Measurements from ENCODE around the gene NDC1.

Gene NDC1

DNA sequence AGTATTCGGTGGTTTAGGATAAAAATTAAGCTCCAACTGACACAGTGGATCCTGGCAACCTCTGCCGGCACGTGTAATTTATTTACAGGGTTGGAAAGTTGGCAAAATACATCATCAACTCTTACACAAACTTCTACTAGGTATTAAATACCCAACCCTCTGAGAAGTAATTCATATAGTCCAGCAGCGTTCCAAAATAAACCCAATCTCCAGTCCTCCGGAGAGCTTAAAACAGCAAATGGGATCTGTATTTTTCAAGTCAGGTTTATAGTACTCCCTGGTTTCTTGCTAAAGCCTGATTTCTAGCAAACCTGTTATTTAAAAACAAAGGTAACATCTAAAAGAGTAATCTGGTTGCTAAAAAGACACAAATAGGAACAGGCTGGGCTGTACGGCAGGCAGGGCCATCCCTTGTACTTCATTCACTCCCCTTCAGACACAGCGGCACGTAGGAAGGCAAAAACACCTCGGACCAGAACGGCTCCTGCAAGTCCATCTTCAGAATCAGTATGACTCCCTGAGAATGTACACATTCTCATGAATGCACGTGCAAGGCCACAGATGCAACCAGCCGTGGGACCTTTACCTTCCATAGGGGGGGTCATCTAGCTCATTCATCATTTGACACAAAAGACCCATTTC, 107.8 kb downstream of the NDC1 start:
- no peak for DNase-seq

DNA sequence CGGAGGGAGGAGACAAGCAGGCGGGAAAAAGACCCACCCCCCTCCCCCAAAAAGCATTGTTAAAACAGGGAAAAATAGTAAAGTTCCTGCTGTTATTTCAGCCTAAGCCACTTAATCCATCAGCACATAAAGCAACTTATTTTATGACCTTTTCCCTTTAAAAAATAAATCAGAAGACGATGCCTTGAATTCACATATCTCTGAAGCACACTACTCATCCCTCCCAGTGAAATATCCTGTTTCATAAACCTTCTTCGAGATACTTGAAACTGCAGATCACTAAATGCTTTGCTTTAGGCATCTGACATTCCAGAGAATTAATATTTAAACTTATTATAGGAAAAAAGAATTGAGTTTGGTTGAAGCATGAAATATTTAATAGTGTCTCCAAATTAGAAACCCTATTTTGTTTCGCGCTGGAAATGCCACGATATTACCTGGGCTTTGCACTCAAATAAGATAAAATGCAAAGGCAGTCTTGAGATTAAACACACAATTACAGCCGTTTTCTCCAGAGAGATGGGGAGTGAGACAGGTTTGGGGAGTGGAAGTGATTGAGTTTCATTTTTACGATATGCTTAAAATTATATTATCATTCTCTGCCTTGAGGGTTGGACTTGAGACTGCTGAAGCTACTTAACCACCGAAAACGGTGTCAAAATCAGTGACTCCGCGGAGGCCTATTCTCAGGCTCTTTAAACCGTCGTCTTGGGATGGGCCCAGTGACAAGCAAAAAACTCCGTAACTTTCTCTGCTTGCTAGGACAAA, 108.5 kb downstream of the NDC1 start:
- DNase-seq: no peak

DNA sequence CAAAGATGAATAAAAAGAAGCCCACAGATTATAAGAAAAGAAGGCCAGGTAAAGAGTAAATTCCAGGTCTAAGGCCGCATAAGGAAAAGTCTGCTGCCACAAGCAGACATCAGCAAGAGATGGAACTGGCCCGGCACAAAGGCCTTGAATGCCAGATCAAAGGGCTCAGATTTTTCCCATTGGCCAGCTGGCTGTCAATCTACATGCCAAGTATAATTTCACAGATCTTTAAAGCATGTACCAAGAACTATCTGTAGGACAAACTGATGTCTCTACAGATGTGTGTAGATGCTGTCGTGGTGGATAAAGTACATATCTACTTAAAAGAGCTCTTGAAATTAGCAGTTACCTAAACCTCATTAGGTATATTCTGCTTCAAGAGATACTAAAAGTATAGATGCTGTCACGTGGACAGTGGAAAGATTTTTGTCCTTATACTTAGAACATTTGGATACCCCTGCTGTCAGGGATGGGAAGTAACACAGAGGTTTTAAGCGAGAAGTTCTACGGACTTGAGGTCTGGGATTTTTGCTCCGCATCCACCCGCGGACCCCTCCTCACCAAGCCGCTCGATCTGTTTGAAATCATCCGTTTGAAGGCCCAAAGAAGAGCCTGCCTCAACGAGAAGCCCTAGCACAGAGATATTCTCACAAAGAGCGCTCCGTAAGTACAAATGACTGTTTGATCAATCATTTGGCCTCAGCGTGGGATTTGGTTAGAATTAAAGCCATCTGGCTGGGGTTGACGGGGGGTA, 109.2 kb downstream of the NDC1 start:
- no peak for DNase-seq

DNA sequence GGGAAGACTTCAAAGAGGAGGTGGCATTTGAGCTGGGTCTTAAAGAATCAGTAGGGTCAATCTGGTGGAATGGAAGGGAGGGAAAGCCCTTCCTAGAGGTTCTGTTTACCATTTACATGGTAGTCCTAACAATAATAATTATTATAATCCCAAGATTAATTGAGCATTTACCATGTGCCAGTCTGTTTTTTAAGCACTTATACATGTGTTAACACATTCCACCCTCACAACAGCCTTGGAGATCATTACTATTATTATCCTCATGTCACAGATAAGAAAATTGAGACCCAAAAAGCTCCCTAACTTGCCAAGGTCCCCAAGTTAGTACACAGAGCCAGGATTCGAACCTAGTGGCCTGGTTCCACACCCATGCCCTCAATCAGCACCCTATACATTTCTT, 109.9 kb downstream of the NDC1 start:
- DNase-seq: no peak

DNA sequence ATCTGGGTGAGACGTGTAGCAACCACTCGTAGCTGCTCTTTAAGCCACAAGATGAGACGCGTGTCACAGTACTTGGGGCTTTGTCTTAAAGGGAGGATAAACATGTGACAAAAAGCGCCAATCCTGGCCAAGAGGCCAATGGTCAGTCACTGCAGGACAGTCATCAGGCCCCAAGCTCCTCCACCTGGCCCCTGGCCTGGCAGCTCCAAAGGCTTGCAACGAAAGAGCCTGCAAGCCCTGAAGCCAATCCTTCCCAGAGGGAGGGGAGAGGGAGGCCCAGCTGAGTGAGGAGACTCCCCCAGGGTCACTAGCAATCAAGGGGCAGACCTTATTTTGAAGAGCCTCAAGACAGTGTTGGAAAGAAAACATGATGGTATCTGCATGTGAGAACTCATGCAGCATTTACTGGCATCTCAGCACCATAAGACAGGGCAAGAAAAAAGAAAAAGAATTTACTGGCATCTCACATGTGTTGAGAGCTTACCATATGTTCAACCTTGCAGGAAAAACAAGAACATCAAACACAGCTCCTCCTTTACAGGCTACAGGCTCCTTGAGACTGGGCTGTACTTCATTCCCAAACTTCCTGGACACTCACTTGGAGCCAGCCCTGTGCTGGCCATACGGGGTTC, 110.5 kb downstream of the NDC1 start:
- DNase-seq: no peak

DNA sequence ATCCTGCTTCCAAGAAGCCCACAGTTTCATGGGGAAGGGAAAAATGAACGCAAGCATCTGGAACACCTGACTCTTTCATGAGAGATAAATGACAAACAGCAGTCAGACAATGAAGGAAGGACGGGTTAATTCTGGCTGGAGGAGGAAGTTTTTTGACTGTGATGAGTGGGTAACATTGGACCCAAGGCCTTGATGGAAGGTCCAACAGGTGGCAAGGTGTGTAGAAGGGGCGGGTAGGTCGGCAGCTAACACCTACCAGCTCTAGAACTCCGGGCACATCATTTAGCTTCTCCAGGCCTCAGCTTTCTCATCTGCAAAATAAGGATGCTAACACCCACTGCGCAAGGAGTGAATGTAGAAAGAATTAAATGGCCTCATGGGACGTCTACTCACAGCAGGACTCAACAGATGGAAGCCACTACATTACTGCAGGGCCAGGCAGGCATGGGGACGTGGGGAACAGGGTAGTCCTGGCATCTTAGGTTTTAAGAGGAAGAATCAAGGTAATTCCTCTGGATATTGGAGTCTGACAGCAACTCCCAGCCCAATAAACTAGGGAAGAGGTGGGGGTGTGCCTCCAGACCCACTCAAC, 112.0 kb downstream of the NDC1 start:
- DNase-seq: no peak

DNA sequence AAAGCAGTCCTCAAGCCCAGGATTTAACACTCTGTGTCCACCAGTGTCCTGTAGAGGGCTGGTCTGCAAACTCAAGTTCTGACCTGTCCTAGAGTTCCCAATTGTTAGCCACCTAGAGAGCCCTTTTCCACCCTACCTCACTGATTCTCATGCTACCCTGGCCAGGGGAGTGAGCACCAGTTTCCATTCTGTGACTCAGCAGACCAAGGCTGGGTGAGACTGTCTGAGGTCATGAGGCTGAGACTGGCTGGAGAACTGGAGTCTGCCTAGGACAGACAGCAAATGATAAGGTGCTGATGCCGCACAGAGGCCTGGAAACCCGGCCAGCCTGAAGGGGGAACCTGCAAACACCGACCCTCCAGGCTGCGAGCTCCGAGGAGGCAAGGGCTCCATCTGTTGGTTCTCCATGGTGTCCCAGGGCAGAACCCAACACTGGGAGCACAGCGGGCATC, 112.8 kb downstream of the NDC1 start:
- DNase-seq: peak; percentile 16

DNA sequence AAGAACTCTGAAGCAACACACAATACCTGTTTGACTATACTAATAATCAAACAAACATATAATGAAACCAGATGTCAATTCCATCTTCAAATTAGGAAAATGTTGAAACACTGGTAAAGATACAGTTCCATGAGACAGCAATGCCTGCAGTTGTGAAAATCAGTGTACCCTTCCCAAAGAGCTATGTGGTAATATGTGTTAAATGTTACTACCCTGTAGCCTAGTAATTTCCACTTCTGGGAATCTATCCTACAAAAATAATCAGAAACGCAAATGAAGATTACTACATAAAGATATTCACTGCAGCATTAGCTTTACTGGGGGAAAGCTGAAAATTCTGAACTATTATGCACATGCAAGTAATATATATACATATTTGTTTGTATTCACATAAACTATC, 116.1 kb downstream of the NDC1 start:
- no peak for DNase-seq

DNA sequence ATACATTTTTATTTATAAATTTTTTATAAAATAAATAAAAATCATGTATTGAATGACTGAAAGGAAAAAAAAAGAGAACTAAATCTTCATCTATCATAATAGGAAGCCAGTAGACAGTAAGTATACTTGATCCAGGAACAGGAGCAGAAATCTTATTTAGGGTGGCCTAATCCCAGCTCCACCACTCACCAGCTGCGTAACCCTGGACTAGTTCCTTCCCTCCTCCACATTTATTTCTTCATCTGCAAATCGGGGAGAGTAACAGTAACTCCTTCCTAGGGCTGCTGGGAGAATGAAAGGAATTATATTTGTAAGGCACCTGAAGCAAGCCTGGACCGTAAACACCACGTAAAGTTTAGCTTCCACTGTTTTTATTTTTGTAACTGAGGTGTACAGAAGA, 117.0 kb downstream of the NDC1 start:
- DNase-seq: no peak

DNA sequence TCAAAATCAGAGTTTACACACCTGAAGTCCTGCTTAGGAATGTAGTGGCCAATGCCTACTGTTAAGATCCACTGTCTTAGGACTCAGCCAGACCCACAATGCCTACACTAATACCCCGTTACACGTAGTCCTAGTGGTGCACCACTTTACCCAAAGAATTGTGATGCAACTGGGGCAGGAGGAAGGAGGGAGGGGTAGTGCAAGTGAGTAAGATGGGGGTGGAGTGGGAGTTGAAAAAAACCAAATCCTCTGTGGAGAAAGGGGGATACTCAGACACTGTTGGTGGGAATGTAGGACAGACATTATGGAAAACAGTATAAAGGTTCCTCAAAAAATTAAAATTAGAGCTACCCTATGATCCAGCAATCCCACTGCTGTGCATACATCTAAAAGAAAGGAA, 118.6 kb downstream of the NDC1 start:
- DNase-seq: no peak

DNA sequence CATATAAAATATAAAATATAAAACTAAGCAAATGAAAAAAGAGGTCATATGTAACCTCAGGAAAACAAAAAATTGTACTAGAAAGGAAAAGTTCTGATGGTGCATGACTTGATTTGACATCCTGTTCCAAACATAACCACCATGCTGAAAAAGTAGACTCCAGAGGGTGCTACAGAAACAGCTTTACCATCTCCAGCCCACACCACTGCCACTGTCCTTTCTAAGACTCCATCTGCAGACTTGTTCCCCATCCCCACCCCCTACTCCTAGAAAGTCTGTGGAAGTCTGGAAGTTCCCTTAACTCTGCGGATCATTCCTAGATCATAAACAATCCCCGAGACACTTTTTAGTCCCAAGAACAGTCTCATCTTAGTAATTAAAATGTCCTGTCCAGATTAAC, 119.7 kb downstream of the NDC1 start:
- no peak for DNase-seq

DNA sequence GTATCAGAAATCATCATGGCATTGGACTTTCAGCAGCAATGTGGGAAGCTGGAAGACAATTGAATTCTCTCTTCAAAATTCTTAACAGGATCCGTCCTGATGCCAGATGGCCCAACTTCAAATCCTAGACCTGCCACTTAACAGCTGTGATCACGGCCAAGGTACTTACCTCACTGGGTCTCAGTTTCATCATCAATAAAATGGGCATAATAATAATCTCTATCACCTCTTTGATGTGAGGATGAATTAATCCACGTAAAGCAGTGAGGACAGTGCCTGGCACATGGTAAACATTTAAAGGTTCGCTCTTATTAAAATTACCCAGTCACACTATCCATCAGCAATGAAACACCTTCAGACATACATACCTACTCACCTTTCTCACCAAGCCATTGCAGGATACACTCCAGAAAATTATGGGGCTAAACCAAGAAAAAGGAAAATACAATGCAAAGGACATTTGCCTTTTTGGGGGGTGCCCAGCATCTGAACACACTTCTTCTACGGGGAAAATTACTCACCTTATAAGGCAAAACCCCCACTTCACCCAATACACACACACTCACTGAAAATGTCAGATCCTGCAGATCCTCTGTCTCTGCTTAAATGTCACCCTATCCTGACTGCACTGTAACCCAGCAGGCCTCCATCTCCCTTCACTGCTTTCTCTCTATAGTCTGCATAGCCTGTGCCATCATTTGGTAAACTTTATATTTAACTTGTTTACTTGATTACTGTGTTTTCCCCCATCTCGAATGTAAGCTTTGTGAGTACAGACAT, 120.9 kb downstream of the NDC1 start:
- DNase-seq: no peak

DNA sequence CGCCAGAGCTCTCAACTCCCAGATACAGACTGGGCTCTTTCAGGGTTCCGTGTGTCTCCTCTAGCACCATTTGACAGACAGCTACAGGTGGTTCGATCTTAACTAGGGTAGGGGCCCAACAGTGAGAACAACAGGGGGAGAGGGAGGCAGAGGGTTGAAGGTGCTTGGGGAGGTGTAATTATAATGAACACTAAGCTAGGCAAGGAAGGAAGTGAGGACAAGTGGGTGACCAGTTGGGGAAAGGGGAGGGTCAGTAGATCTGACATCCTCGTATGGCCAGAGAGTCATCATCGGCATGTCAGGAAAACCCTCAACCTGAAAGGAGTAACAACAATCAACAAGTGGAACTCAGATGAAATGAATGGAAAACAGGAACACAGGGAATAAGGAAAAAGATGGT, 121.9 kb downstream of the NDC1 start:
- DNase-seq: no peak

DNA sequence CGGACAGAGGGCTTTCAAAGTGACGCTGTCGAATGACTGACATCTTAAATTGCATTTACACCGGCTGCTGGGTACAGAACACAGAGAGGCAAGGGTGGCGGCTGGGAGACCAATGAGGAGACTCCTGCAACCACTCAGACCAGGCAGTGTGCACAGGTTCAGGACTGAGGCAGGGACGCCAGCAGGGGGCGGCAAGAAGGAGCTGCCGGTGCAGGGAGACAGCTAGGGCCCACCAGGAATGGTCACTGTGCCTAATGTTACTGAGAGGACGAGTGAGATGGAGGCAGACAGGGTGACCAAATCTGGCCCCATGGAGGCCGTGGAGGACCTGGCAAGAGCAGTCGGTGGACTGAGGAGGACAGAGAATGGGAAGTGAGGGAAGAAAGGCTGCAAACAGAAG, 122.6 kb downstream of the NDC1 start:
- DNase-seq: peak; percentile 49

Data from hematopoietic multipotent progenitor cell treated with erythropoietin and hydrocortisone succinate and interleukin-3 and kit ligand, for 4 days (in vitro differentiated cells).